SK-N-DZ (cell line): ENCODE results near the gene NUTF2.
"Not testable (repeated sequence)": the region's sequence is repeated elsewhere in the genome, so short reads cannot be mapped to it uniquely, and the experiment has no call there.

Experiments used
- DNase-seq: peaks from one replicate; pipeline ENCODE4 v3.0.0-alpha.2; 2015; ENCODE audit warnings: low spot score

The NUTF2 gene

GRCh38 chr16:67837190-67837589 is 9.5 kb upstream of the NUTF2 start:
- DNase-seq, result not testable (repeated sequence)

GRCh38 chr16:67837811-67838210 is 8.9 kb upstream of the NUTF2 start:
- no peak for DNase-seq

GRCh38 chr16:67841198-67841815 is 5.4 kb upstream of the NUTF2 start:
- DNase-seq, result no peak

- peak; percentile 97 for DNase-seq
Measured at GRCh38 chr16:67841816-67842508, 4.8 kb upstream of the NUTF2 start, which contains the start of gene THAP11. TSS of gene THAP11 (plus strand) at chr16:67842320. CDS start at chr16:67842555, 235 bp downstream.

GRCh38 chr16:67842509-67843342 is 4.0 kb upstream of the NUTF2 start:
- DNase-seq, result peak; percentile 71

GRCh38 chr16:67843343-67843765 is 3.4 kb upstream of the NUTF2 start:
- DNase-seq, result no peak

GRCh38 chr16:67844497-67844896 is 2.2 kb upstream of the NUTF2 start:
- no peak for DNase-seq

GRCh38 chr16:67845291-67846062 is 1.3 kb upstream of the NUTF2 start:
- no peak for DNase-seq

GRCh38 chr16:67846063-67846319 is 742 bp upstream of the NUTF2 start:
- DNase-seq, result no peak

- no peak for DNase-seq
Measured at GRCh38 chr16:67847064-67847861, 530 bp downstream of the NUTF2 start, which contains the start of gene CENPT. TSS of gene CENPT (minus strand) at chr16:67847693. CDS start at chr16:67833859, 13,834 bp downstream.

- DNase-seq, result no peak
Measured at GRCh38 chr16:67848118-67848517, 1.4 kb downstream of the NUTF2 start.

- DNase-seq, result no peak
Measured at GRCh38 chr16:67853670-67854069, 6.9 kb downstream of the NUTF2 start.

GRCh38 chr16:67855789-67856188 is 9.1 kb downstream of the NUTF2 start:
- no peak for DNase-seq

- DNase-seq, result no peak
Measured at GRCh38 chr16:67856927-67857546, 10.3 kb downstream of the NUTF2 start.

- DNase-seq, result no peak
Measured at GRCh38 chr16:67857547-67858233, 11.0 kb downstream of the NUTF2 start.

- no peak for DNase-seq
Measured at GRCh38 chr16:67858500-67858899, 11.8 kb downstream of the NUTF2 start.

GRCh38 chr16:67860589-67861398 is 14.1 kb downstream of the NUTF2 start:
- DNase-seq, result no peak

- DNase-seq, result no peak
Measured at GRCh38 chr16:67861877-67862276, 15.1 kb downstream of the NUTF2 start.
